Measurements from ENCODE around the gene CALCB.

DNA sequence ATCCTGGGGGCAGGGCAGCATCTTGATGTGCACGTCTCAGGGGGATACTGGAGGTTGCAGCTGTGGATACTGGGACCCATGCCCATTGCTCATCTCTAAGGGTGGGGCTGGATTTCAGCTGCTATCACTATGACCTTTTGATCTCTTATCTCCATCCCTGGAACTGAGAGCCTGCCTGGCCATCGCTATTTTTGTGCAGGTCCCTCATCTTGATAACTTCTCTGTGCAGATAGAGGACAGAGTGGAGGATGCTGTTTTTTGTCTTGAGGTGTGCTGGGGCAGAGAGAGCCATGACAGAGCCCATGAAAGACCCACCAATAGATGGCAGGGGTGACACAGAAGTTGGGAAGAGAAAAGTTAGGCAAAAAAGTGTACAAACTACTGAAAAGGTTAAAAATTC is 36.2 kb downstream of the CALCB start:
- TF ChIP-seq, protein P1, sequence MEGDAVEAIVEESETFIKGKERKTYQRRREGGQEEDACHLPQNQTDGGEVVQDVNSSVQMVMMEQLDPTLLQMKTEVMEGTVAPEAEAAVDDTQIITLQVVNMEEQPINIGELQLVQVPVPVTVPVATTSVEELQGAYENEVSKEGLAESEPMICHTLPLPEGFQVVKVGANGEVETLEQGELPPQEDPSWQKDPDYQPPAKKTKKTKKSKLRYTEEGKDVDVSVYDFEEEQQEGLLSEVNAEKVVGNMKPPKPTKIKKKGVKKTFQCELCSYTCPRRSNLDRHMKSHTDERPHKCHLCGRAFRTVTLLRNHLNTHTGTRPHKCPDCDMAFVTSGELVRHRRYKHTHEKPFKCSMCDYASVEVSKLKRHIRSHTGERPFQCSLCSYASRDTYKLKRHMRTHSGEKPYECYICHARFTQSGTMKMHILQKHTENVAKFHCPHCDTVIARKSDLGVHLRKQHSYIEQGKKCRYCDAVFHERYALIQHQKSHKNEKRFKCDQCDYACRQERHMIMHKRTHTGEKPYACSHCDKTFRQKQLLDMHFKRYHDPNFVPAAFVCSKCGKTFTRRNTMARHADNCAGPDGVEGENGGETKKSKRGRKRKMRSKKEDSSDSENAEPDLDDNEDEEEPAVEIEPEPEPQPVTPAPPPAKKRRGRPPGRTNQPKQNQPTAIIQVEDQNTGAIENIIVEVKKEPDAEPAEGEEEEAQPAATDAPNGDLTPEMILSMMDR (IDR thresholded peaks at IDR 0.05; ENCODE audit: low read depth, low read length) = no peak
- TF ChIP-seq, protein P2, sequence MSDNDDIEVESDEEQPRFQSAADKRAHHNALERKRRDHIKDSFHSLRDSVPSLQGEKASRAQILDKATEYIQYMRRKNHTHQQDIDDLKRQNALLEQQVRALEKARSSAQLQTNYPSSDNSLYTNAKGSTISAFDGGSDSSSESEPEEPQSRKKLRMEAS (IDR thresholded peaks at IDR 0.05; ENCODE audit: low read depth, low read length) = no peak
